ENCODE measurements around the gene SBK2. TPM values are rescaled to one million over a fixed set of nuclear protein-coding genes. Genes with fewer than 3 reads are reported as not detected.
"Not testable (repeated sequence)": the region's sequence is repeated elsewhere in the genome, so short reads cannot be mapped to it uniquely, and the experiment has no call there.

SBK2 gene
- polyA plus RNA-seq, 1 of the 3 experiments (the other 2 are of a cell fraction), result 0.20 TPM

GRCh38 chr19:55576746-55577145 lies 39.8 kb upstream of the SBK2 start:
- Histone ChIP-seq H3K79me2 (ENCODE audit: insufficient read depth) (peaks cover 20% of the 10 kb centered on the region), H3K36me3 (replicated peaks in 1 of 2; ENCODE audit: control insufficient read depth in 1 of 2, insufficient read depth in 2 of 2, low read length in 1 of 2) (peaks cover 0 to 10% of the 10 kb centered on the region in 2 experiments), H2AFZ (ENCODE audit: low read depth) (no peak overlapping the region), H3K9me3 (no peaks in the 10 kb centered on the region), H3F3A (replicated peaks; ENCODE audit: insufficient read depth) (no peaks in the 10 kb centered on the region), H3K4me2 (no peak overlapping the region), H3K4me1 (ENCODE audit: control insufficient read depth in 1 of 2, insufficient read depth in 2 of 2, low read depth in 1 of 2, low read length in 1 of 2) (peaks cover 0 to 11% of the 10 kb centered on the region in 2 experiments; a peak in 1 of 4 replicates), H3K4me3 (ENCODE audit: low read depth in 2 of 2, low read length in 1 of 2) (no peak overlapping the region), H3K9me2 (no peaks in the 10 kb centered on the region), H4K20me1 (ENCODE audit: insufficient read depth) (no peaks in the 10 kb centered on the region), H3K27ac (ENCODE audit: low read depth in 2 of 2, low read length in 1 of 2) (no peak overlapping the region), H3K9ac (no peak overlapping the region), H3K27me3 (ENCODE audit: insufficient read depth) (no peaks in the 10 kb centered on the region)
- ChIA-PET CTCF (interaction anchor here (0.9 kb wide), 1 partner anchor 109 kb away, joined by 3 read pairs; no protein-coding TSS in a partner anchor), POLR2A (interaction anchor here (0.6 to 0.7 kb wide), 2 partner anchors 23 to 69 kb away, joined by 4 read pairs; partner anchors contain the start of gene ZNF524)
- WGBS (ENCODE audit: low lambda C conversion rate), result 92% methylated on average over 5 of the region's 5 CpGs
- no peak for DNase-seq
- TF ChIP-seq MEF2A (IDR thresholded peaks at IDR 0.05; ENCODE audit: borderline replicate concordance, low read depth) (no peak), CHD2 (IDR thresholded peaks at IDR 0.05; ENCODE audit: low read length, partially characterized antibody) (no peak), CTCF (IDR thresholded peaks at IDR 0.05) (no peak), SMC3 (IDR thresholded peaks at IDR 0.05; ENCODE audit: low read depth, low read length) (no peak)

GRCh38 chr19:55573929-55574328 lies 37.0 kb upstream of the SBK2 start:
- H3K27ac ChIP-seq (ENCODE audit: low read depth in 2 of 2, low read length in 1 of 2); H2AFZ ChIP-seq (ENCODE audit: low read depth); H4K20me1 ChIP-seq (ENCODE audit: insufficient read depth); H3K9ac ChIP-seq; H3K9me3 ChIP-seq; H3K9me2 ChIP-seq; H3K79me2 ChIP-seq (ENCODE audit: insufficient read depth); H3F3A ChIP-seq (replicated peaks; ENCODE audit: insufficient read depth); H3K4me2 ChIP-seq; DNase-seq; H3K4me3 ChIP-seq (ENCODE audit: low read depth in 2 of 2, low read length in 1 of 2); H3K4me1 ChIP-seq (ENCODE audit: control insufficient read depth in 1 of 2, insufficient read depth in 2 of 2, low read depth in 1 of 2, low read length in 1 of 2); H3K27me3 ChIP-seq (ENCODE audit: insufficient read depth); H3K36me3 ChIP-seq (replicated peaks in 1 of 2; ENCODE audit: control insufficient read depth in 1 of 2, insufficient read depth in 2 of 2, low read length in 1 of 2): not testable (repeated sequence)
- CTCF ChIA-PET, result interaction anchor here (0.8 to 1.3 kb wide), 5 partner anchors 10 to 70 kb away, joined by 3 read pairs; no protein-coding TSS in a partner anchor
- POLR2A ChIA-PET, result interaction anchor here (0.6 kb wide), 1 partner anchor 50 kb away, joined by 3 read pairs; no protein-coding TSS in a partner anchor
- 90% methylated on average over 6 of the region's 6 CpGs for WGBS (ENCODE audit: low lambda C conversion rate)

- H4K20me1 ChIP-seq (ENCODE audit: insufficient read depth); H3K36me3 ChIP-seq (replicated peaks in 1 of 2; ENCODE audit: control insufficient read depth in 1 of 2, insufficient read depth in 2 of 2, low read length in 1 of 2); H3K4me1 ChIP-seq (ENCODE audit: control insufficient read depth in 1 of 2, insufficient read depth in 2 of 2, low read depth in 1 of 2, low read length in 1 of 2); H3K27me3 ChIP-seq (ENCODE audit: insufficient read depth); H3F3A ChIP-seq (replicated peaks; ENCODE audit: insufficient read depth); H2AFZ ChIP-seq (ENCODE audit: low read depth); H3K9me3 ChIP-seq; POLR2A ChIA-PET; H3K9me2 ChIP-seq; H3K4me2 ChIP-seq; H3K79me2 ChIP-seq (ENCODE audit: insufficient read depth); CTCF ChIA-PET; H3K4me3 ChIP-seq (ENCODE audit: low read depth in 2 of 2, low read length in 1 of 2); H3K9ac ChIP-seq; DNase-seq; H3K27ac ChIP-seq (ENCODE audit: low read depth in 2 of 2, low read length in 1 of 2): not testable (repeated sequence)
- 53% methylated on average over 4 of the region's 5 CpGs for WGBS (ENCODE audit: low lambda C conversion rate)
These were observed 32.5 kb upstream of the SBK2 start for GRCh38 chr19:55569477-55569876.
